ENCODE data around the gene VAV2. TPM values are rescaled to one million over a fixed set of nuclear protein-coding genes. Genes with fewer than 3 reads are reported as not detected.

Gene VAV2
- total RNA-seq, 4 donors from 2014 or later, result 15.0 to 25.7 (median 20.5) TPM

DNA sequence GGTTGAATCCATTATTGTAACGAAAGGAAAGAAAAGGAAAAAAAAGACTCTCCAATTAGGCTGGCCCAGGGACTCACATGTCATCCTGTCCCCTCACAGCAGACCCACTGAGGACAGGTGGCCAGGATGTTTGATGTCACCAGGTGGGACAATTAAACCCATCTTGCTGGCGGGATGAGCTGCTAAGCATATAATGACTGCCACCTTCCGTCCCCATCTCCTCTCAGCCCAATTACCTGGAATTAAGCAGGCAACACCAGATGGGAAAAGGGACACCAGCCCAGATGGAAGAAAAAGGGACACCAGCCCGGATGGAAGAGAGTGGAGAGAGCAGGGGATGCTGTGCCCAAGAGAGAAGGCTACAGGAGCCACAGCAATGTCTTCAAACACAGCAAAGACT, 137.4 kb downstream of the VAV2 start:
- Histone ChIP-seq H3K27me3 (no peaks in the 10 kb centered on the region), H3K27ac (peak overlapping the region in 2 of 3 donors; percentile 83 to 87), H3K9me3 (no peaks in the 10 kb centered on the region), H3K4me3 (replicated peaks in 1 of 3) (no peak overlapping the region), H3K36me3 (no peaks in the 10 kb centered on the region), H3K4me1 (peaks cover 13 to 22% of the 10 kb centered on the region in 2 donors)
- WGBS, 2 donors, result 96 to 97% methylated on average over 4 of the region's 4 CpGs
- intact Hi-C loops (cut with DNase I), result no loop called here
- DNase-seq, result no peak
- TF ChIP-seq, protein P1, sequence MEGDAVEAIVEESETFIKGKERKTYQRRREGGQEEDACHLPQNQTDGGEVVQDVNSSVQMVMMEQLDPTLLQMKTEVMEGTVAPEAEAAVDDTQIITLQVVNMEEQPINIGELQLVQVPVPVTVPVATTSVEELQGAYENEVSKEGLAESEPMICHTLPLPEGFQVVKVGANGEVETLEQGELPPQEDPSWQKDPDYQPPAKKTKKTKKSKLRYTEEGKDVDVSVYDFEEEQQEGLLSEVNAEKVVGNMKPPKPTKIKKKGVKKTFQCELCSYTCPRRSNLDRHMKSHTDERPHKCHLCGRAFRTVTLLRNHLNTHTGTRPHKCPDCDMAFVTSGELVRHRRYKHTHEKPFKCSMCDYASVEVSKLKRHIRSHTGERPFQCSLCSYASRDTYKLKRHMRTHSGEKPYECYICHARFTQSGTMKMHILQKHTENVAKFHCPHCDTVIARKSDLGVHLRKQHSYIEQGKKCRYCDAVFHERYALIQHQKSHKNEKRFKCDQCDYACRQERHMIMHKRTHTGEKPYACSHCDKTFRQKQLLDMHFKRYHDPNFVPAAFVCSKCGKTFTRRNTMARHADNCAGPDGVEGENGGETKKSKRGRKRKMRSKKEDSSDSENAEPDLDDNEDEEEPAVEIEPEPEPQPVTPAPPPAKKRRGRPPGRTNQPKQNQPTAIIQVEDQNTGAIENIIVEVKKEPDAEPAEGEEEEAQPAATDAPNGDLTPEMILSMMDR (IDR thresholded peaks at IDR 0.05), result no peak
- TF ChIP-seq POLR2A (IDR thresholded peaks at IDR 0.05), result no peak

DNA sequence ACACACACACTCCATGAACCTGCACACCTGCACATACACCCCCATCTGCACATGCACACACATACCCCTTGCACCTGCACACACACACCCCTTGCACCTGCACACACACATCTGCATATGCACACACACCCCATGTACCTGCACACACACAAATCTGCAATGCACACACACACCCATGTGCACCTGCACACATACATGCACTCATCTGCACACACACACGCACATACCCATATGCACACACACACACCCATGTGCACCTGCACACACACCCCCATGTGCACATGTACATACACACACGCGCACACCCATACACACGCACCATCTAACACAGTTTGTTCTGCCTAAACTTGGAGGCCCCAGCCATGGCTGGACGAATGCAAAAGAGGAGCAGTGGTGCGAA, 138.1 kb downstream of the VAV2 start:
- peak in 1 of 2 donors; percentile 19 for DNase-seq
- no peak overlapping the region for H3K4me3 ChIP-seq (replicated peaks in 1 of 3)
- peak overlapping the region in 1 of 3 donors; percentile 40 for H3K27ac ChIP-seq
- no peaks in the 10 kb centered on the region for H3K36me3 ChIP-seq
- H3K27me3 ChIP-seq, result no peaks in the 10 kb centered on the region
- TF ChIP-seq, protein P1 (IDR thresholded peaks at IDR 0.05), result no peak
- no peak for TF ChIP-seq POLR2A (IDR thresholded peaks at IDR 0.05)
- intact Hi-C loops (cut with DNase I), result no loop called here
- 75 to 83% methylated on average over 6 of the region's 6 CpGs for WGBS, 2 donors
- peaks cover 19 to 29% of the 10 kb centered on the region in 2 donors for H3K4me1 ChIP-seq
- no peaks in the 10 kb centered on the region for H3K9me3 ChIP-seq

DNA sequence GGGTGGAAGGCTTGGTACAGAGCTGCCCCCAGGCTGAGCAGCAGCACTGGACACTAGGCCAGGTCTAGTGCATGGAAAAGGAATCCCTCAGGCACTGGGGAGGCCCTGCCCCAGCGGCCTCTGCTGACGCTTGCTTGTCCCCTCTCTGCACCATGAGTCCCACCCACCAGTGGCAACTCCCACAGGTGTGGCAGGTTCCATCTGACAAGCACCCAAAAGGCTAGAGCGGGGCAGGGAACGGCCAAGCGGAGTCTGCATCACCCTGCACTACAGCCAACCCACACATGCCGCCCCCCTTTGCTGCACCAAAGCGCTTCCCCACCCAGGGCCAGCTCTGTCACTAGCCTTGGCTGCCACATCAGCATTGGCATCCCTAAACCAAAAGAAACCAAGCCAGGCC, 138.8 kb downstream of the VAV2 start:
- H3K4me1 ChIP-seq, result peaks cover 19 to 29% of the 10 kb centered on the region in 2 donors
- H3K36me3 ChIP-seq, result no peaks in the 10 kb centered on the region
- H3K27me3 ChIP-seq, result no peaks in the 10 kb centered on the region
- TF ChIP-seq, protein P1 (IDR thresholded peaks at IDR 0.05), result no peak
- no peak for TF ChIP-seq POLR2A (IDR thresholded peaks at IDR 0.05)
- WGBS, 2 donors, result 94 to 96% methylated on average over 4 to 5 of the region's 7 CpGs
- no peak overlapping the region for H3K27ac ChIP-seq
- peak in 1 of 2 donors; percentile 24 for DNase-seq
- intact Hi-C loops (cut with DNase I), result no loop called here
- H3K4me3 ChIP-seq (replicated peaks in 1 of 3), result no peak overlapping the region
- H3K9me3 ChIP-seq, result no peaks in the 10 kb centered on the region

DNA sequence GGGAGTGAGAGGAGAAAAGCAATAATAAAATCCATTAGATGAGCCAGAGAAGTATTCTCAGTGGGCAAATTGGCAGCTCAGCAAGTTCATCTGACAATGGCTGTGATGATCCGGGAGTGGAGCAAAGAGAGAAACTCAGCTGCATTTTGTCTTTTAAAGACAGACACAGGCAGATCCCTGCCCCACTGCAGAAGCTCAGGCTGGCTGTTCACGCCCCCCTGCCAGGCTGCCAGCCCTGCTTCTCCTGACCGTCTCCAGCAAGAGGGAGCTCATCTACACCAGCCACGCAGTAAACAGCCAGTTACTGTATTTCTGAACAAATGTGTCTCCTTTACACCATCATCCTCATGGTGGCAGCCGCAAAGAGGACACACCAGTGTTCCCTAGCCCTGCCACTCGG, 139.7 kb downstream of the VAV2 start:
- no peaks in the 10 kb centered on the region for H3K27me3 ChIP-seq
- peaks cover 19 to 29% of the 10 kb centered on the region in 2 donors for H3K4me1 ChIP-seq
- no peak for DNase-seq
- no peak overlapping the region for H3K27ac ChIP-seq
- no peaks in the 10 kb centered on the region for H3K36me3 ChIP-seq
- WGBS, 2 donors, result 91 to 93% methylated on average over 6 of the region's 6 CpGs
- TF ChIP-seq, protein P1 (IDR thresholded peaks at IDR 0.05), result no peak
- no peak for TF ChIP-seq POLR2A (IDR thresholded peaks at IDR 0.05)
- intact Hi-C loops (cut with DNase I), result no loop called here
- no peaks in the 10 kb centered on the region for H3K9me3 ChIP-seq
- H3K4me3 ChIP-seq (replicated peaks in 1 of 3), result no peak overlapping the region

DNA sequence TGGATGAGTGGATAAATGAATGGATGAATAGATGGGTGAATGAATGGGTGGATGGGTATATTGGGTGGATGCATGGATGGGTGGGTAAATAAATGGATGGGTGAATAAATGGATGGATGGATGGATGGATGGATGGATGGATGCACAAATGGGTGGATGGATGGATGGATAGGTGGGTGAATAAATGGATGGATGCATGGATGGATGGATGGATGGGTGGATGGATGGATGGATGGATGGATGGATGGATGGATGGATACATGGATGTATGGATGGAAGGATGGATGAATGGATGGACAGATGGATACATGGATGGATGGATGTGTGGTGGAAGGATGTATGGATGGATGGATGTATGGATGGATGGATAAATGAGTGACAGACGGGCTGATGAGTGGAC, 140.4 kb downstream of the VAV2 start:
- 94 to 95% methylated on average over 1 of the region's 1 CpG for WGBS, 2 donors
- DNase-seq, result no peak
- H3K36me3 ChIP-seq, result no peaks in the 10 kb centered on the region
- no peak overlapping the region for H3K4me3 ChIP-seq (replicated peaks in 1 of 3)
- no peak overlapping the region for H3K27ac ChIP-seq
- TF ChIP-seq, protein P1 (IDR thresholded peaks at IDR 0.05), result no peak
- TF ChIP-seq POLR2A (IDR thresholded peaks at IDR 0.05), result no peak
- peaks cover 19 to 29% of the 10 kb centered on the region in 2 donors for H3K4me1 ChIP-seq
- intact Hi-C loops (cut with DNase I), result no loop called here
- no peaks in the 10 kb centered on the region for H3K9me3 ChIP-seq
- H3K27me3 ChIP-seq, result no peaks in the 10 kb centered on the region
